Liver (tissue), 3 donors: ENCODE data around the gene UBASH3B.

Experiments
- EGR1 ChIP-seq, 2 donors: IDR thresholded peaks; 2 replicates each; pipeline ENCODE4 v1.6.1; 2016 to 2018; ENCODE audit warnings: antibody characterized with exemption in 2 of 2, low read depth in 2 of 2
- NR2F2 ChIP-seq: IDR thresholded peaks from 2 replicates; pipeline ENCODE4 v1.6.1; 2016; ENCODE audit warnings: antibody characterized with exemption
- SP1 ChIP-seq: IDR thresholded peaks from 2 replicates; pipeline ENCODE4 v1.6.1; 2018; ENCODE audit warnings: antibody characterized with exemption, mild to moderate bottlenecking
- TF ChIP-seq, protein P1 (sequence below): IDR thresholded peaks from 2 replicates; pipeline ENCODE4 v1.6.1; 2016; ENCODE audit warnings: antibody characterized with exemption, mild to moderate bottlenecking
- TF ChIP-seq, protein P2 (sequence below): fragments of 150-350 bp; IDR thresholded peaks from 2 replicates; pipeline ENCODE4 v1.5.1; 2017; ENCODE audit warnings: improper control_type of control experiment, low read depth, low read length; ENCODE audit not compliant: missing input control
- TF ChIP-seq, protein P3 (sequence below): IDR thresholded peaks from 2 replicates; pipeline ENCODE4 v1.6.1; 2016; ENCODE audit warnings: antibody characterized with exemption
- donor health status: healthy.
- donor health status: healthy.

DNA sequence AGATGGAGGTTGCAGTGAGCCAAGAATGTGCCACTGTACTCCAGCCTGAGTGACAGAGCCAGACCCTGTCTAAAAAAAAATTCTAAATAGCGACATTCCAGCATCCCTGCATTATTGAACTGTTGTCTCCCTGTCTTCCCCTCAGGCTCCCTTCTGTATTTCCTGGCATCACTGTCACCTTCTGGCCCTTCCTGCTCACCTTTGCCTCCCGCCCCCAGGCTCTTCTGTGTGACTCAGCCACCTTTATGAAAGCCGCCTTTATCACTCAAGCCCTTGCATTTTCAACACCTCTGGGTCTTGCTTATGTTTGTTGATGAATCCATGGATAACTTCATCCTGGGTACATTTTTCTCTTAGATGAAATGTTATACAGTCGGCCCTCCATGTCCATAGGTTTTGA, 21.1 kb downstream of the UBASH3B start:
- TF ChIP-seq, protein P1, sequence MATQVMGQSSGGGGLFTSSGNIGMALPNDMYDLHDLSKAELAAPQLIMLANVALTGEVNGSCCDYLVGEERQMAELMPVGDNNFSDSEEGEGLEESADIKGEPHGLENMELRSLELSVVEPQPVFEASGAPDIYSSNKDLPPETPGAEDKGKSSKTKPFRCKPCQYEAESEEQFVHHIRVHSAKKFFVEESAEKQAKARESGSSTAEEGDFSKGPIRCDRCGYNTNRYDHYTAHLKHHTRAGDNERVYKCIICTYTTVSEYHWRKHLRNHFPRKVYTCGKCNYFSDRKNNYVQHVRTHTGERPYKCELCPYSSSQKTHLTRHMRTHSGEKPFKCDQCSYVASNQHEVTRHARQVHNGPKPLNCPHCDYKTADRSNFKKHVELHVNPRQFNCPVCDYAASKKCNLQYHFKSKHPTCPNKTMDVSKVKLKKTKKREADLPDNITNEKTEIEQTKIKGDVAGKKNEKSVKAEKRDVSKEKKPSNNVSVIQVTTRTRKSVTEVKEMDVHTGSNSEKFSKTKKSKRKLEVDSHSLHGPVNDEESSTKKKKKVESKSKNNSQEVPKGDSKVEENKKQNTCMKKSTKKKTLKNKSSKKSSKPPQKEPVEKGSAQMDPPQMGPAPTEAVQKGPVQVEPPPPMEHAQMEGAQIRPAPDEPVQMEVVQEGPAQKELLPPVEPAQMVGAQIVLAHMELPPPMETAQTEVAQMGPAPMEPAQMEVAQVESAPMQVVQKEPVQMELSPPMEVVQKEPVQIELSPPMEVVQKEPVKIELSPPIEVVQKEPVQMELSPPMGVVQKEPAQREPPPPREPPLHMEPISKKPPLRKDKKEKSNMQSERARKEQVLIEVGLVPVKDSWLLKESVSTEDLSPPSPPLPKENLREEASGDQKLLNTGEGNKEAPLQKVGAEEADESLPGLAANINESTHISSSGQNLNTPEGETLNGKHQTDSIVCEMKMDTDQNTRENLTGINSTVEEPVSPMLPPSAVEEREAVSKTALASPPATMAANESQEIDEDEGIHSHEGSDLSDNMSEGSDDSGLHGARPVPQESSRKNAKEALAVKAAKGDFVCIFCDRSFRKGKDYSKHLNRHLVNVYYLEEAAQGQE, result no peak
- TF ChIP-seq, protein P2, sequence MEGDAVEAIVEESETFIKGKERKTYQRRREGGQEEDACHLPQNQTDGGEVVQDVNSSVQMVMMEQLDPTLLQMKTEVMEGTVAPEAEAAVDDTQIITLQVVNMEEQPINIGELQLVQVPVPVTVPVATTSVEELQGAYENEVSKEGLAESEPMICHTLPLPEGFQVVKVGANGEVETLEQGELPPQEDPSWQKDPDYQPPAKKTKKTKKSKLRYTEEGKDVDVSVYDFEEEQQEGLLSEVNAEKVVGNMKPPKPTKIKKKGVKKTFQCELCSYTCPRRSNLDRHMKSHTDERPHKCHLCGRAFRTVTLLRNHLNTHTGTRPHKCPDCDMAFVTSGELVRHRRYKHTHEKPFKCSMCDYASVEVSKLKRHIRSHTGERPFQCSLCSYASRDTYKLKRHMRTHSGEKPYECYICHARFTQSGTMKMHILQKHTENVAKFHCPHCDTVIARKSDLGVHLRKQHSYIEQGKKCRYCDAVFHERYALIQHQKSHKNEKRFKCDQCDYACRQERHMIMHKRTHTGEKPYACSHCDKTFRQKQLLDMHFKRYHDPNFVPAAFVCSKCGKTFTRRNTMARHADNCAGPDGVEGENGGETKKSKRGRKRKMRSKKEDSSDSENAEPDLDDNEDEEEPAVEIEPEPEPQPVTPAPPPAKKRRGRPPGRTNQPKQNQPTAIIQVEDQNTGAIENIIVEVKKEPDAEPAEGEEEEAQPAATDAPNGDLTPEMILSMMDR, result no peak
- TF ChIP-seq NR2F2, result no peak
- TF ChIP-seq SP1, result no peak
- TF ChIP-seq, protein P3, sequence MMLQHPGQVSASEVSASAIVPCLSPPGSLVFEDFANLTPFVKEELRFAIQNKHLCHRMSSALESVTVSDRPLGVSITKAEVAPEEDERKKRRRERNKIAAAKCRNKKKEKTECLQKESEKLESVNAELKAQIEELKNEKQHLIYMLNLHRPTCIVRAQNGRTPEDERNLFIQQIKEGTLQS, result no peak
- no peak for TF ChIP-seq EGR1 (IDR thresholded peaks at IDR 0.05; ENCODE audit: low read depth in 2 of 2)
